CD14-positive monocyte (primary cell): Measurements from ENCODE around the gene DRGX. TPM values are rescaled to one million over a fixed set of nuclear protein-coding genes. Genes with fewer than 3 reads are reported as not detected.

Experiments
- DNase-seq, 3 donors: peaks; one replicate each; pipeline ENCODE4 v3.0.0-alpha.2; 2011 to 2022
- H2AFZ ChIP-seq: 2 replicates; pipeline ENCODE4 v1.6.0; 2012; ENCODE audit warnings: mild to moderate bottlenecking, low read depth, low read length, inconsistent platforms; ENCODE audit not compliant: insufficient read depth, poor library complexity, severe bottlenecking
- H3K27ac ChIP-seq, 2 donors: 1 replicate in 1 of 2; 2 replicates in 1 of 2; pipeline ENCODE4 v1.5.1; 2012 to 2013; ENCODE audit warnings: low read length in 2 of 2, control low read depth in 1 of 2, inconsistent platforms in 1 of 2, low read depth in 1 of 2, mild to moderate bottlenecking in 1 of 2
- H3K27me3 ChIP-seq, 2 donors: one replicate each; pipeline versions ENCODE4 v1.6.0 to v1.6.1; 2011 to 2013; ENCODE audit warnings: low read length in 2 of 2; ENCODE audit not compliant: control insufficient read depth in 2 of 2, insufficient read depth in 2 of 2
- H3K36me3 ChIP-seq, 2 donors: replicated peaks in 1 of 2; 1 replicate in 1 of 2; 2 replicates in 1 of 2; pipeline versions ENCODE4 v1.5.1 to v1.6.1; 2012 to 2013; ENCODE audit warnings: low read length in 2 of 2, control low read depth in 1 of 2, inconsistent platforms in 1 of 2, mild to moderate bottlenecking in 1 of 2; ENCODE audit not compliant: insufficient read depth in 2 of 2, control insufficient read depth in 1 of 2
- H3K4me1 ChIP-seq, 2 donors: 1 replicate in 1 of 2; 2 replicates in 1 of 2; pipeline versions ENCODE4 v1.5.1 to v1.6.1; 2012 to 2013; ENCODE audit warnings: low read length in 2 of 2, control low read depth in 1 of 2, inconsistent platforms in 1 of 2, mild to moderate bottlenecking in 1 of 2, moderate library complexity in 1 of 2; ENCODE audit not compliant: insufficient read depth in 2 of 2, control insufficient read depth in 1 of 2
- H3K4me2 ChIP-seq: replicated peaks from 2 replicates; pipeline ENCODE3; 2012; ENCODE audit warnings: low read length, moderate library complexity, mild to moderate bottlenecking; ENCODE audit not compliant: poor library complexity, severe bottlenecking; ENCODE audit errors: extremely low read depth
- H3K4me3 ChIP-seq, 3 experiments: fragments of 200-600 bp in 1 of 3; sonication (generic) in 1 of 3; replicated peaks in 1 of 3; 1 replicate in 2 of 3; 2 replicates in 1 of 3; pipeline ENCODE4 v1.5.1; 2011 to 2013; ENCODE audit warnings: low read length in 3 of 3, mild to moderate bottlenecking in 3 of 3, control low read depth in 2 of 3, low read depth in 2 of 3, inconsistent platforms in 1 of 3, moderate library complexity in 1 of 3
- H3K79me2 ChIP-seq: 2 replicates; pipeline ENCODE4 v1.6.0; 2012; ENCODE audit warnings: mild to moderate bottlenecking, control low read depth, inconsistent platforms, low read length, moderate library complexity; ENCODE audit not compliant: insufficient read depth
- H3K9ac ChIP-seq: 2 replicates; pipeline ENCODE4 v1.6.0; 2017; ENCODE audit warnings: low read length, mild to moderate bottlenecking; ENCODE audit not compliant: insufficient read depth, poor library complexity, severe bottlenecking
- H3K9me3 ChIP-seq, 2 donors: replicated peaks in 1 of 2; 1 replicate in 1 of 2; 2 replicates in 1 of 2; pipeline versions ENCODE4 v1.5.1 to v1.6.1; 2012 to 2013; ENCODE audit warnings: low read length in 2 of 2, control low read depth in 1 of 2; ENCODE audit not compliant: control insufficient read depth in 1 of 2, insufficient read depth in 1 of 2
- H4K20me1 ChIP-seq: 2 replicates; pipeline ENCODE4 v1.6.0; 2012; ENCODE audit warnings: mild to moderate bottlenecking, low read length, control low read depth, moderate library complexity; ENCODE audit not compliant: insufficient read depth
- H3K27ac Mint-ChIP-seq, 7 donors: one replicate each; pipeline ENCODE4 v1.8.0; 2020; ENCODE audit warnings: mild to moderate bottlenecking in 7 of 7, mixed read lengths in 7 of 7, moderate library complexity in 6 of 7, inconsistent platforms in 2 of 7
- H3K27me3 Mint-ChIP-seq, 3 donors: one replicate each; pipeline ENCODE4 v1.8.0; 2021 to 2022; ENCODE audit warnings: low read depth in 3 of 3, mild to moderate bottlenecking in 3 of 3, mixed read lengths in 3 of 3, moderate library complexity in 3 of 3, inconsistent platforms in 1 of 3
- H3K36me3 Mint-ChIP-seq, 2 donors: one replicate each; pipeline ENCODE4 v1.8.0; 2020; ENCODE audit warnings: mixed read lengths in 2 of 2, inconsistent platforms in 1 of 2, mild to moderate bottlenecking in 1 of 2
- H3K4me1 Mint-ChIP-seq: one replicate; pipeline ENCODE4 v1.8.0; 2020; ENCODE audit warnings: mild to moderate bottlenecking, mixed read lengths
- H3K4me3 Mint-ChIP-seq, 2 donors: one replicate each; pipeline ENCODE4 v1.8.0; 2020; ENCODE audit warnings: mild to moderate bottlenecking in 2 of 2, mixed read lengths in 2 of 2, moderate library complexity in 1 of 2
- H3K9me3 Mint-ChIP-seq, 7 donors: one replicate each; pipeline ENCODE4 v1.8.0; 2020 to 2022; ENCODE audit warnings: mixed read lengths in 7 of 7, mild to moderate bottlenecking in 6 of 7, moderate library complexity in 6 of 7, inconsistent platforms in 2 of 7
- WGBS: methylation state at CpG from one replicate; pipeline ENCODE4 v1.1.5; 2013; ENCODE audit warnings: missing lambda C conversion rate; ENCODE audit not compliant: insufficient coverage; 5-methylcytosine and 5-hydroxymethylcytosine counted together
- intact Hi-C, 2 donors: fragments of 100-400 bp; cut with micrococcal nuclease; formaldehyde crosslinking; loops; one replicate each; pipeline versions ENCODE4 v1.15.0 to v1.15.1; 2023
- polyA plus RNA-seq, 3 donors: library from polyadenylated mRNA; depleted of rRNA in 1 of 3; unstranded in 2 of 3; stranded (reverse) in 1 of 3; fragments of 300-500 nt in 2 of 3; fragments of >200 nt in 1 of 3; fragmentation: Illumina TruSeq in 2 of 3; gene quantifications; 1 replicate in 2 of 3; 2 replicates in 1 of 3; pipeline ENCODE4 v1.2.3, GENCODE V29; 2012 to 2021
- TF ChIP-seq, protein P1 (sequence below): fragments of 200-600 bp; IDR thresholded peaks from one replicate; pipeline ENCODE4 v1.8.0; 2022; ENCODE audit warnings: antibody characterized with exemption, mild to moderate bottlenecking

The DRGX gene
- polyA plus RNA-seq, 3 donors, result not detected

DNA sequence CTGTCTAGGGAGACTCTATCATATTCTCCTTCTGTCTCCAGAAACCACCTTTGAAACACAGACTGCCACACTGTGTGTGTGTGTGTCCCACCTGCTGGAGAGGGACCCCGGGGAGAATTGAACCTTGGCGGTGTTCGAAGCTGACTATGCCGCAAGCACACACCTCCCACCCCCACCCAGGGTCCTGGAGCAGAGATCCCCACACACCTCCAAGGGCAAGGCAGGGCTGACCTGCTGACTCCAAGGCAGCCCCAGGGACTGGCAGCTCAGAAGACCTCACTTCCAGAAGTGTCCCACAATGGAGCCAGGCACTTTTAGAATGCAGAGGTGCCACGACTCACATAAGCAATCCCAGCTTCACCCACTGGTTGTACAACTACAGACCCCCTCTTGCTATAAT lies 13.1 kb downstream of the DRGX start:
- Mint-ChIP-seq H3K27me3 (peaks cover 7 to 12% (median 8%) of the 10 kb centered on the region in 3 donors), H3K27ac (no peak overlapping the region), H3K4me3 (no peak overlapping the region), H3K4me1 (peaks cover 3% of the 10 kb centered on the region), H3K36me3 (no peaks in the 10 kb centered on the region), H3K9me3 (no peaks in the 10 kb centered on the region)
- Histone ChIP-seq H3K79me2 (no peaks in the 10 kb centered on the region), H3K4me3 (no peak overlapping the region), H3K27me3 (peaks cover 0 to 3% of the 10 kb centered on the region in 2 donors), H3K9me3 (no peaks in the 10 kb centered on the region), H2AFZ (no peak overlapping the region), H4K20me1 (no peaks in the 10 kb centered on the region), H3K27ac (no peak overlapping the region), H3K4me1 (no peaks in the 10 kb centered on the region), H3K36me3 (no peaks in the 10 kb centered on the region), H3K9ac (no peak overlapping the region), H3K4me2 (no peak overlapping the region)
- no peak for DNase-seq
- intact Hi-C loops, result no loop called here
- 83% methylated on average over 4 of the region's 5 CpGs for WGBS
- TF ChIP-seq, protein P1, sequence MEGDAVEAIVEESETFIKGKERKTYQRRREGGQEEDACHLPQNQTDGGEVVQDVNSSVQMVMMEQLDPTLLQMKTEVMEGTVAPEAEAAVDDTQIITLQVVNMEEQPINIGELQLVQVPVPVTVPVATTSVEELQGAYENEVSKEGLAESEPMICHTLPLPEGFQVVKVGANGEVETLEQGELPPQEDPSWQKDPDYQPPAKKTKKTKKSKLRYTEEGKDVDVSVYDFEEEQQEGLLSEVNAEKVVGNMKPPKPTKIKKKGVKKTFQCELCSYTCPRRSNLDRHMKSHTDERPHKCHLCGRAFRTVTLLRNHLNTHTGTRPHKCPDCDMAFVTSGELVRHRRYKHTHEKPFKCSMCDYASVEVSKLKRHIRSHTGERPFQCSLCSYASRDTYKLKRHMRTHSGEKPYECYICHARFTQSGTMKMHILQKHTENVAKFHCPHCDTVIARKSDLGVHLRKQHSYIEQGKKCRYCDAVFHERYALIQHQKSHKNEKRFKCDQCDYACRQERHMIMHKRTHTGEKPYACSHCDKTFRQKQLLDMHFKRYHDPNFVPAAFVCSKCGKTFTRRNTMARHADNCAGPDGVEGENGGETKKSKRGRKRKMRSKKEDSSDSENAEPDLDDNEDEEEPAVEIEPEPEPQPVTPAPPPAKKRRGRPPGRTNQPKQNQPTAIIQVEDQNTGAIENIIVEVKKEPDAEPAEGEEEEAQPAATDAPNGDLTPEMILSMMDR, result no peak

DNA sequence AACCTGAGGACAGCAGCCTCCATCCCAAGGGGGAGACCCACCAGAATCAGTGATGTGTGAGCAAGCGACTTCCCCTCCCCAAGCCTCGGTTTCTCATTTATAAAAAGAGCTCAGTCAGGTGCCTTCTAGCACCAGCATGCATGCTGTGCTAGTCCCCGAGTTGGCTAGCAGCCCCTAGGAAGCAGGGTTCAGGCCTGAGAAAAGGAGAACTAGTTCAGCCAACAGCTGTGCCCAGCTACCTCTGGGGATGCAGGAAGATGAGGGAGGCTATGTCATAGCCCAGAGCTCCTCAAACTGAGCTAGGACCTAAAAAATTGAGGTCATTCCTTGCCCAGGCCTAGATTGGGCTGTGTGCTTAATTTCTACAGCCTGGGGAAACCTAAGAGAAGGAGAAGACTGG lies 13.7 kb downstream of the DRGX start:
- Mint-ChIP-seq H3K4me3 (no peak overlapping the region), H3K27me3 (peaks cover 4 to 15% (median 8%) of the 10 kb centered on the region in 3 donors)
- intact Hi-C loops, result no loop called here

More for the DNA sequence above, 13.7 kb downstream of the DRGX start:
- Mint-ChIP-seq H3K4me1 (peaks cover 3% of the 10 kb centered on the region), H3K27ac (no peak overlapping the region), H3K36me3 (no peaks in the 10 kb centered on the region), H3K9me3 (no peaks in the 10 kb centered on the region)
- Histone ChIP-seq H3K4me1 (no peaks in the 10 kb centered on the region), H2AFZ (no peak overlapping the region), H3K9ac (no peak overlapping the region), H3K27me3 (no peaks in the 10 kb centered on the region), H3K4me2 (no peak overlapping the region), H3K27ac (no peak overlapping the region), H3K9me3 (no peaks in the 10 kb centered on the region), H4K20me1 (no peaks in the 10 kb centered on the region), H3K4me3 (no peak overlapping the region), H3K79me2 (no peaks in the 10 kb centered on the region), H3K36me3 (no peaks in the 10 kb centered on the region)
- no CpG with 5 or more reads among the region's 3 CpGs for WGBS
- DNase-seq, result no peak
- TF ChIP-seq, protein P1, result no peak
